ENCODE measurements around the gene EDAR.

The EDAR gene

DNA sequence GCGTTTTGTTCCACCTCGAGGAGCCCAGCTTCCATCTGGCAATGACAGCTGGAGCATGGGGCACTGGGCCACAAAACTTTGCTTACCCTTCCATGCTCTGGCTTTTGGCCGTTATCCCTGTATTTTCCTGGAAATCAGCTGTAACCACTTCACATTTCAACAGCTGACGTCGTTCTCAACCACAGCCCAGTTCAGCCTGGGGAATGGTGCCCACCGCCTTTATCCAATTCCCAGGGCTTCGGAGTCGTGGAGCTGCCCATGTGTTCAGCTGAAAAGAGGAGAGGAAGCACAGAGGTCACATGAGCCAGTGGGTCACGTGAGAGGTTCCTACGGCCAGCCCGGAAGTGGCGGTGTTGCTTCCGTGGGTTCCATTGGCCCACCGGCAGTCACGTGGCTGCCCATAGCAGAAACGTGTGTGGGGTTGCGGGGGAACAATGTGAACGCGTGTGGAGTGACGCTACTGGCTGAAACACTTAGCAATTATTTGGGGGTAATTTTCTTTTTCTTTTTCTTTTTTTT lies 16.7 kb upstream of the EDAR start:
- peak in 40 of 56 donors; percentile 3 to 67 (median 37) for DNase-seq

GRCh38 chr2:109001201-109001600 lies 12.2 kb upstream of the EDAR start:
- DNase-seq: no peak

- no peak for DNase-seq
Observed at GRCh38 chr2:109000738-109001137, 11.7 kb upstream of the EDAR start.

GRCh38 chr2:108998911-108999310 lies 9.9 kb upstream of the EDAR start:
- DNase-seq: no peak

GRCh38 chr2:108994178-108994577 lies 5.2 kb upstream of the EDAR start:
- no peak for DNase-seq

DNA sequence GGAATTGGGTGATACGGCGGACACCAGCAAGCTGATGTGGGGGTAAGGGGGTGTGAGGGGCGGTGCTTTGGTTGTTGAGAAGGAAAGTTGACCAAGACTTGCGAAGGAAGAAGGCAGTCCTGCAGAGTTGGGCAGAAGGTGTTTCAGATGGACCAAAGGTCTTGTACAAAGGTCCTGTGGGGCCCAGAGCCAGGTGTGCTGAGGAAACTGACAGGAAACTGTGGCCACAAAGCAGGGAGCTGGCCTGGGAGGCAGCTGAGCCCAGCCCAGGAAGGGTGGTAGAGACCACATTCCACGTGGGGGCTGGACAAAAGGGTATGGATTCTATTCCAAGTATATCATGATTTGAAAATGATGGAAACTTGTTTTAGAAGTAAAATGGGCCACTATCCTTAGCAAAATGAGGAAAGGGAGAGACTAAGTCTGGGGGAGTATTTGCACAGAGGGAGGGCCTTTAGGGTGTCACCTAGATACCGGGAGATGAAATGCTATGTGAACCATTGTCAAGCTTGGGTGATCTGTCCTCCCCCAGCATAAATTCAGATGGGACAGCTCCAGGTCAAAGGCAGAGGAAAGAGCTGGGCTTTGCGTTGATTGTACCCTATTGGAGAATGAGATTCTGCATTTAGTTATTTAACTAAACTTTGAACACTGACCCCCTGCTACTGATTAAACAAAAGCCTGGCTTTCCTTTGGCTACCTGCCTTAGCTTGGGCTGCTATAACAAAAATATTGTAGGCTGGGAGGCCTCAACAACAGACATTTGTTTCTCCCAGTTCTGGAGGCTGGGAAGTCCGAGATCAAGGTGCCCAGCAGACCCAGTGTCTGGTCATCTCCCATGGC lies 4.3 kb upstream of the EDAR start:
- no peak for DNase-seq

GRCh38 chr2:108988076-108988795 lies 784 bp downstream of the EDAR start:
- DNase-seq: peak in 1 of 56 donors; percentile 14

DNA sequence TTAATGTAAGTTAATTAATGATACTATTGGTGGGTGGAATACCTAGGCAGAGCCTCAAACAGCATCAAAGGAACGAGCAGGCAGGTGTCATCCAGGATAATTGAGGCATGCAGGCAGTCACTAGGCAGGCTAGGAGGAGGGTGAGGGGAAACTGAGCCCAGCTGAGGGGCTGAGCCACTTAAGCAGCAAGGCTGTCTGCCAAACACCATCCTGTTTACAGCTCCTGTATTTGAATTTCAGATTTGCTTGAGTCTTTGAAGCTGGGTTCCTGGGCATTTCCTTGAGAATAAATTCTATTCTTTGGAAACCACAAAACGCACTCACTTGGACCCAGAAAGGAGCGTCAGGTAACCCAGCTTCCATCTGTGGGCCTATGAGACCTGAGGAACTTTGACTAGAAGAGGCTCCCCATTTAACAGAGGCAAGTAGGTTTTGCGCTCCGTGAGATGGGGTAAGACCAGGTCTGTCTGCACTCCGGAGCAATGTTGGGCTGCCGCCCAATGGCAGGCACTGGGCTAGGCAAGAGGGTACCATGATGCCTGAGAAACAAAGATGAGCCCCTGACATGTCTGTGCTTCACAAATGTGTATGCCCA lies 2.0 kb downstream of the EDAR start:
- DNase-seq: no peak

GRCh38 chr2:108983610-108984009 lies 5.4 kb downstream of the EDAR start:
- no peak for DNase-seq

DNA sequence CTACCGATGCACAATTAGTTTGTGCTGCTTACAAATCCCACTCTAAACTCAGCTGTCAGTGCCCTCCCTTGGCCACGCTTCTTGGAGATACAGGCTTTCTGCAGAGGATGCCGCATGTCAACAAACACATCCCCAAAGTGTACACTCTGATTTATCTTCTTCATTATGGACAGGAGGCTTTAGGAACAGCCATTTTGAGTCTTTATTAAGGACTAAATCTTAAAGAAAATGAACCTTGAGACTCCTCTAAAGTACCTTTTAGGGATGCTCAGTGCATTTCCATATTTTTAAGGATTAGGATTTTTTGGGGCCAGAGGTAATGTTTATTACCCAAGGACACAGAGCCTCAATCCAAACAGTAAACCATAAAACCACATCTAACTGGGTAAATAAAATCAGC lies 6.0 kb downstream of the EDAR start:
- no peak for DNase-seq

DNA sequence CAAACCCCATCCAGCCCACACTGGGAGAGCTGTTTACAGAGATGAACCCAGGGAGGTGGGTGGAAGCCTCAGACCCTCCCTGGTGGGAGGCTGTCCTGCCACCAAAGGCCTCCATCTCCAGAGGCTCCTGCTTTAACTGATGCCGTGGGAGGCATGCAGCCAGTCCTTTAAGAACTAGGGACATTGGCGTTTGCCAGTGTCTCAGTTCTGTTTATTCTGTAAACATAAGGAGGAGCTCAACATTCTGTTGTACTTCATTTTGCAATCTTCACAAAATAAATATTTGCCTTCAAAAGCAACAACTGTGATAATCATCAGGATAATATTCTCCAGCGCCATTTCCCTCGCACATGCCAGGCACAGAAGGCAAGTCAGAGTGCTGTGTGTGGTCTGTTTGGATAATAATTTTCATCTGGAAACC lies 6.8 kb downstream of the EDAR start:
- no peak for DNase-seq

GRCh38 chr2:108981846-108982245 lies 7.2 kb downstream of the EDAR start:
- no peak for DNase-seq

GRCh38 chr2:108980076-108980475 lies 8.9 kb downstream of the EDAR start:
- no peak for DNase-seq

- no peak for DNase-seq
Observed at GRCh38 chr2:108979461-108979860, 9.6 kb downstream of the EDAR start.

DNA sequence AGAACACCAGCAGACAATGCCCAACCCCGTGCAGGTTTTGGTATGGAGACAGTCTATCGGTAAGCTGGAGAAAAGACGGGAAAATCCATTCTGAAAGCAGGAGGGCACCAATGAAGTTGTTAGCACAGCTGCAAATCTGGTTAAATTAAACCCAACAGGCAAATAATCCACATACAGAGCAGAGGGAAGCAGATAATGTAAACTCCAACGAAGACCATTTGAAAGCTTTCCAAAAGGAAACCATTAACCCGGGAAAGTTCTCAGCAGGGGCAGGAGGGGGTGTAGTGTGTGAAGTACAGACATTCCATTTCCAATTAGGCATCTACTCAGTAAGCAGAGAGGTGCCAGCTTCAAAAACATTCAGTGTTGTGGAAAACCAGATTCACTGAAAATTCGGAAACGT lies 10.3 kb downstream of the EDAR start:
- no peak for DNase-seq

- no peak for DNase-seq
Observed at GRCh38 chr2:108975613-108976435, 13.2 kb downstream of the EDAR start.

DNA sequence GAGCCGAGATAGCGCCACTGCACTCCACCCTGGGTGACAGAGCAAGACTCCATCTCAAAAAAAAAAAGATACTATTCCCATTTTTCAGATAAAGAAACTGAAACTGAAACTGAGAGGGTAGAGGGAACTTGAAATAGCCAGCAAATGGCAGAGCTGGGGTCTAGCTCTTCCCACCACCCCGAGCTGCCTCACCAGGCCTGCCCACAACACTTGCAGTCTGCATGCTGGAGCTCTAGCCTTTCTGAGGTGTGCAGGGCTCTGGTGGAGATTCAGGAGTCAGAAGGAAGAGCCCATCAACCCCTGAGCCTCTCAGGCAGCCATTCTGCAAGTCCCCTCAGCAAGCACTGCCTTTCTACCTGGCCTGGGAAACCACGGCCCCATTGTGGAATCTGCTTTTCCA lies 14.3 kb downstream of the EDAR start:
- DNase-seq: no peak

- DNase-seq: no peak
Observed at GRCh38 chr2:108972663-108973062, 16.4 kb downstream of the EDAR start.

DNA sequence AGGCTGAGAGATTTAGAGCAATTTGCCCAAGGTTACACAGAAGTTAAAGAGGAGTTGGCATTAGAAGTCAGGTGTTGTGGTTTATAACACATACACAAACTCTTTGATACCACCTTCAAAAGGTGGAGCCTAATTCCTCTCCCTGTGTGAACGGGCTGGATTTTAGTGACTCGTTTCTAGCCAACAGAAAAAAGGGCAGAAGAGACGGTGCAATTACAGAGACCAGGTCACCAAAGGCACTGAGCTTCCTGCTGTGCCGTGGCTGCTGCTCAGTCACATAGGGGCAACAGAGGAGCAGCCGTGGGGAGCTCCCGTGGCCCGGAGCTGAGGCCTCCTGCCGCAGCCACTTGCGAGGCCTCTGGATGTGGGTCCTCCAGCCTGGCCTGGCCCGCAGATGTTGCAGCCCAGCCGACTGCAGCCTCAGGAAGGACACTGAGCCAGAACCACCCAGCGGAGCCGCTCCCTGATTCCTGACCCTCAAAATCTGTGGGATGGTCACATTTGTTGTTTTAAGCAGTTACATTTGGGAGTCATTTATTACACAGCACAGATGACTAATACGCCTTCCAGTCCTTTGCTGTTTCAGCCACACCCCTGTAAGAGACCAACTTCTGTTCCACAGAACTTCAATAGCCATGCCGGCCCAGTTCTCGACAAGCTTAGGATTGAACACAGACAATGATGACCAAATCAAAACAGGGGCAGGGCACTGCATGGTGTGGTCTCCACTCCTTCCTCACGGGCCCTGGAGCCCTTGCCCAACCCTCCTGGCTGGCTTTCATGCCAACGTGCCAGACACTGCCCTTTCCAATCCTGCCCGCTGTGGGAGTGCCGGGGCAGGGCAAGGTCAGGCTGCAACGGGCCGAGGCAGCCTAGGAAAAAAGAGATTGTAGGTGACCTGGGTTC lies 17.1 kb downstream of the EDAR start:
- DNase-seq: no peak

DNA sequence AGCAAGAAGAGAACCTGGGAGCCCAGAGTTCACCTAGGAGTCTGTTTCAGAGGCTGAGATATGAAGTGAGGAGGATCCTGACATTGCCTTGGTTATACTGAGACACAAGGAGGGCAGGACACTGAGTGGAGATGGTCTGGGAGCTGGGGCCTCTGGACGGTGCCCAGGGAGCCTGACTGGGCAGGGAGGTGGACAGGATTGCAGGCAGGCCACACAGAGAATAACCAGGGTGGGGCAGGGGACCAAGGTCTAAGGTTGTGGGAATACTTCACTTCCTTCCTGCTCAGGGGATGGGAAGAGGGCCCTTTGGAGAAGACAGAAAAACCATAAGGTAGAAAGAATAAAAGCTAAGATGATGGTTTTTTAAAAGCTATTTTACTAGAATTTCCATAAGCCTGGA lies 18.7 kb downstream of the EDAR start:
- DNase-seq: no peak

Measured in nucleus accumbens (tissue), 56 donors.